HL-60/S4 treated with retinoic acid at 250 ng/mL for 4 days and 3 days (cell line): ENCODE measurements around the gene WNT2.

Source experiments
- in situ Hi-C: fragments of 300-500 bp; cut with MboI; formaldehyde crosslinking; loops from 2 replicates; pipeline ENCODE4 v1.7.0; 2022; ENCODE audit warnings: low sequenced_read_pairs

The WNT2 gene

GRCh38 chr7:117322741-117323304 lies at the start of gene WNT2:
Gene WNT2, minus strand, starts transcription at chr7:117323058. Its CDS starts 69 bp downstream, at chr7:117322989.
- in situ Hi-C loops = no loop called here

DNA sequence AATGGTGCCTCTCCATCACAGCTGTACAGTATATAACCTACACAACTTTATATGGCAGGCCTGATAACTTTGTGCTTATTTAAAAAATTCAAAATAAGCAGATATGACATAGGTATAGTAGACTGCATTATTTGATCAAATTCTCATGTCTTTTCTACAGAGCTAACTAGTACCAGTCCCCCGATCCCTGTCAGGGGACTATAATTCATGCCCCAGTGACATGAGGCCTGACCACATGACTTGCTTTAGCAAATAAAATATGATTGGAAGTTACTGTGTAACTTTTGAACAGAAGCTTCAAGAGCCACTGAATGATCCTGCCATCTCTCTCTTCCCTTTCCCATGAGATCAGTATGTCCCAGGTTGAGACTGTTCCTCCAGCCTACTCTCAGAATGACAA lies 49.2 kb upstream of the WNT2 start:
- in situ Hi-C loops = no loop called here

GRCh38 chr7:117364339-117365080 lies 41.7 kb upstream of the WNT2 start:
- in situ Hi-C loops = no loop called here

- in situ Hi-C loops = no loop called here
Measured at GRCh38 chr7:117362294-117362888, 39.5 kb upstream of the WNT2 start.

DNA sequence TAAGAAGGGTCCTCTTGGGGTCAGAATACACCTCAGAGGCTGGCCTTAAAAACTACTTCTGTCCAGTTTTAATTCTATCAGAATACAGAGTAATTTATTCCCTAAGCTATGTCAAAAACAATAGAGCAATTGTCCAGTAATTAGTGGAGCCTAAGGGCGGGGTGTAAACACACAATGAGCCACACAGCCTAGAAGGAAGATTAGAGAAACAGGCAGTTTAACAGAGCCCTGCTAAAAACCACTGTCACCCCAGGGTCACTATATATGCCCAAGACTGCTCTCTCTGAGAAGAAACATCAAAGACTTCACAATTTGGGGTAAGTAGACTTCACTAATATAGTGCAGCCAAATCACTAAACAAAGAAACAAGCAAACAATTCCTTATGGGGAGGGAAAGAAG lies 27.2 kb upstream of the WNT2 start:
- in situ Hi-C loops = no loop called here

- in situ Hi-C loops = no loop called here
Measured at GRCh38 chr7:117349570-117349969, 26.7 kb upstream of the WNT2 start.

DNA sequence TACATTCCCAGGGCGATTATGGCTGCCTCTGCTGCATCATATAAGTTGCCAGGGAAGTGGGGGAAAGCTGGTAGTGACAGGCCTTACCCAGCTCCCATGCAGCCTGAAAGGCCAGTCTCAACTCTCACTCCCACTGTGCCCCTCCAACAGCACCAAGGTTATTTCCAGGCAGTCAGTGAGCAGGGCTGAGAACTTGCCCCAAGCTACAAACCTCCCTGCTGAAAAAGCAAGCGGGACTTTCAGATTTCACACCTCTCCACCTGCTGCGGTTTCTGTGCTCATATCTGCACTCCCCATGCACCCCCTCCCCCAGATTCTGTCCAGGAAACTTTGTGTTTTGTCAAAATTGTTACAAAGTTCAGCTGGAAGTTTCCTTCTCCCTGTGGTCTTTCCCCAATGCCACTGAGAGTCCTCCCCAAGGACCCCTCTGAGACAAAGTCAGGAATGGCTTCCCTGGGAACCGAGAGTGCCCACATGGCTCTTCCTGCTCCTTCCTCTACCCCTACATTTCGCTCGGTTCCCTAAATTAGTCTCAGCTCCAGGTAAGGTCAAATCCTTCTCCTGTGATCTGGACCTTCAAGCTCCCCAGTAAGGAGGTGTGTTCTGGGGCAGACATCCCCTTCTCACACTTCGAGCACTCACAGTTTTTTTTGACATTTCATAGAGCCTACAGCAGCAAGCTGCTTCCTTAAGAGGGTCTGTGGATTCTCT lies 25.3 kb upstream of the WNT2 start:
- in situ Hi-C loops = no loop called here

DNA sequence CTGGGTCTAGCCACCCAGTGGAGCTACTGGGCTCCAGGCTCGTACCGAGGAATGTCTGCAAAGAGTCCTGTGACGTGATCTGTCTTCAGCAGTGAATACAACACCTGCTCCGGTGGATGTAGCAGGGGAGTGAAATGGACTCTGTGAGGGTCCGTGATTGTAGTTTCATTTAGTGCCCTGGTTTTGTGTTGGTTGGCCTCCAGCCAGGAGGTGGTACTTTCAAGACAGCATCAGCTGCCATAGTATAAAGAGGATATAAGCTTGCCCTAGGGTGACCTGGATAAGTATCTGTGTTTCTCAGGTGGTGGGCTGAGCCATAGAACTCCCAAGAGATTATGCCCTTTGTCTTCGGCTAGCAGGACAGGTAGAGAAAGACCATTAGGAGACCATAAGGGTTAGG lies 24.6 kb upstream of the WNT2 start:
- in situ Hi-C loops = no loop called here

DNA sequence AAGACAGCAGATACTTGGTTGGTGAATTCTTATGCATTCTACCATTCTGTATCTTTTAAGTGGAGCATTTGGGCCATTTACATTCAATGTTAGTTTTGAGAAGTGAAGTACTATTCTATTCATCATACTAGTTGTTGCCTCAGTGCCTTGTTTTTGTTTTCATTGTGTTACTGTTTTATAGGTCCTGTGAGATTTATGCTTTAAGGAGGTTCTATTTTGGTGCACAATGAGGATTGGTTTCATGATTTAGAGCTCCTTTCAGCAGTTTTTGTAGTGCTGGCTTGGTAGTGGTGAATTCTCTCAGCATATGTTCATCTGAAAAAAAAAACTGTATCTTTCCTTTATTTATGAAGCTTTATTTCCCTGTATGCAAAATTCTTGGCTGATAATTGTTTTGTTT lies 23.3 kb upstream of the WNT2 start:
- in situ Hi-C loops = no loop called here

GRCh38 chr7:117338020-117338419 lies 15.2 kb upstream of the WNT2 start:
- in situ Hi-C loops = no loop called here

DNA sequence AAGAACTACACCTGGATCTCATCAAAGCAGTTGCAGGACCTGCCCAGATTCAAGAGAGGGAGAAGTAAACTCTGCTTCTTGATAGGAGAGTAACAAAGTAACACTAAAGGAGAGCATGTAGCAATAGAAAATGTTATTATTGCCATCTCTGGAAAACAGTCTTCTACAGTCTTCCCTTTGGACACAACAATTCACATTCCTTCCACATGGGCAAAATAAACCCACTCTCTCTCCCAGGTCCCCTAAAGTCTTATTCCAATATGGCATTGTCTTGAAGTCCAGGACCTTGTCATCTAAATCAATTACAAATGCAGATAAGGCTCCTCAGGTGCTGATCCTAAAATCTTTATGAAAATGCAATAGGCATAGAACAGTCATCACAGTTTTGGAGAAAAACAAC lies 10.3 kb upstream of the WNT2 start:
- in situ Hi-C loops = no loop called here

GRCh38 chr7:117332031-117332430 lies 9.2 kb upstream of the WNT2 start:
- in situ Hi-C loops = no loop called here

DNA sequence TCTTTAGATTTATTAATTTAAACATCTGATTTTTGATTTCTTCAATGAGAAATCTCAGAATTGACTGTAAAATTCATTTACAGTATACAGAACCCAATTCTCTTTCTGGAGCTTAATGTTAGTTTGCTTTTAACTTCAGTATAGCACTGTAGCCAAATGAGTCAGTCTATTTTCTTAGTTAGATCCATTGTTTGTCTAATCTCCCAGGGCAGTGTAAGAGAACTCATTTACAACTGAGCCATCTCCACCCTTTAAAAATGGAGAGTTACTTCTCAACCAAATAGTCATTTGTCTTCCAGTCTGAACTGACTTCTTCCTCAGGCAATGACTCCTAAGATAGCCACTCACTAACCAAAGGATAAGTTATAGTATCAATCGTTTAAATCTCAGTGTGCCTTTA lies 3.0 kb upstream of the WNT2 start:
- in situ Hi-C loops = no loop called here

GRCh38 chr7:117324960-117325359 lies 2.1 kb upstream of the WNT2 start:
- in situ Hi-C loops = no loop called here

DNA sequence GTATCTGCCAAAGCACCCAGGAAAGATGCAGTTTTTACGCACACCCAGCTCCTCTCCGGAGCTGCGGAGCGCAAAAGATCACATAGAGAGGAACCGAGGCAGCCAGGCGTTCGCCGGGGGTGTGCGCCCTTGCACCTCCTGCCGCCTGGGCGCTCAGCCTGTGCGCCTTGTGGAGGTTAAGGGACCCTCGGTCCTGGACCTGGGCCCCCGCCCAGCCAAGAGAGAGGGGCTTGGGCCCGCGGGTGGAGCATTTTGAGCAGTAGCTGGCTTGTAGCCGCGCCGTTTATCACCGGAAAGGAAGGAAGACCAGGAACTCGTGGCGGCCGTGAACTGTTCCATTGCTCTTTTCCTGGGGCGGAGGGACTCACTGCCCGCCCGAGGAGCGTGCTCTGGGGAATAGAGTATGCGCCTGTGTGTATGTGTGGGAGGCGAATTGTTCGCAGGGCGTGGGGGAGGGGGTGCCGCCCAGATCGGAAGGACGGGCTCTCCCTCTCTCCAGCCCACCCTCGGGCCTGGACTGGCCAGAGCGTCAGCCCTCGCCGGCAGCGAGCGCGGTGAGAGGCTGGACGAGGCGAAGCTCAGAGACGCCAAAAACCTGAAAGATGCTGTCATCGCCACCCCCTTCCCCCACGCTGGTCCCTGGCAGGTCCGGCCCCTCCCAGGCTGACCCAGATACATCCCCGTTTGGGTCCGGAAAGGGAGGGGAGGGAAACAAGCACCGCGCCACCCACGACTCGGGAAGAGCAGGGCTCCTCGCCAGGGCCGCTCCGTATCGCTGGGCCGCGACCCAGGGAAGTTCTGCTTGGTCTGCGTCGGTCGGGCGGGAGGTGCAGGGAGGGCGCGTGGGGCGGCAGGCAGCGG lies 1.2 kb upstream of the WNT2 start:
- in situ Hi-C loops = no loop called here

- in situ Hi-C loops = no loop called here
Measured at GRCh38 chr7:117323305-117323850, 520 bp upstream of the WNT2 start.

DNA sequence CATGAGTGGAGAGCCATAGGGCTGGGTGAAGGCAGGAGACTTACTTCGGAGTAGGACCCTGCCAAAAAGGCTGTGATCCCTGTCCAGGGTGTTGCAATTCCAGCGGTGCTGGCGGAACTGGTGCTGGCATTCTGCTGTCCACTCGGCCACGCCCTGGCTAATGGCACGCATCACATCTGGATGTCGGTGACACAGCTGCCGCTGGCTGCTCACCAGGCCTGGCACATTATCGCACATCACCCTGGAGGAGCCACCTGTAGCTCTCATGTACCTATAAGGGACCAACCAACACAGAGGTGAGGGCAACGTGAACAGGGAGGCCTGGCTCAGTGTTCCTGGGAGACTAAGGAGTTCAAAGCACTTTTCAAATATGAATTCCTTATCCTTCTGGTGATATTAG lies 2.3 kb downstream of the WNT2 start:
- in situ Hi-C loops = no loop called here

DNA sequence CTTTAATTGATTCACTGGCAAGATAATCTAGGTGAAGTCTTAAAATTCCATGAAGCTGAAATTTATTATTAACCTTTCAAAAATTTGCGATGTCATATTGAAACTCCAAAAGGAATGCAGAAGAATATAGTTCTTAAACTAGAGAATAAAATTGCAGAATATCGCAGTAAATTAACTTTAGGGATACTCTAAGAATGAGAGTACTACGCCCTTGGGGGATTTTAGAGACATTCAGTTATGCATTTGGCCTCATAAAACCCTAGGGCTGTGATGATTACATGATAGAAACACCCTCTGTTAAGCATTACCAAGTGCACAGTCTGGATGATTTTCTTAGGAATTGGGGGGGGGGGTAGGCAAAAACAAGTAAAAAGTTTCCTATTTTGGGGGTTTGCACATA lies 3.7 kb downstream of the WNT2 start:
- in situ Hi-C loops = no loop called here

DNA sequence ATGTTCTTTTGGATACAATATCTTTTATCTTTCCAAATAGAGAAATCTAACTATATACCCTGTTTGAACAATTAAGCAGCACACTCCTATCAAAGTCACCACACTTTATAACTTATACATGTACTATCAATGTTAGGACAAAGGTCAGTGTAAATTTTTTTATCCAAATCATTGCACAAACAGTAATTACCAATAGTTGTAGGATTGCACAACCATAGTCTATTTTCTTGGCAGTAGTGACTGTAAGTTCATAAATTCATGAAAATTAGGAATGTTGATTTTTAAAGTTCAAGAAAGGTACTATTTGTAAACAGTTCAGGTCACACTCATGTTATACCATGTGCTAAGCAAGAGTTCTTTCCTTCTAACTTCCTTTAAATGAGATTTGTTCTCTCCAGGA lies 9.3 kb downstream of the WNT2 start:
- in situ Hi-C loops = no loop called here
